Mucosa of gallbladder (tissue), 1 donor: Measurements from ENCODE around the gene CYP2B6. TPM values are rescaled to one million over a fixed set of nuclear protein-coding genes. Genes with fewer than 3 reads are reported as not detected.
"Not testable (repeated sequence)": the region's sequence is repeated elsewhere in the genome, so short reads cannot be mapped to it uniquely, and the experiment has no call there.

Experiments used
- DNase-seq: peaks from one replicate; pipeline ENCODE4 v3.0.0-alpha.2; 2020; ENCODE audit warnings: low spot score
- total RNA-seq: library from RNA; stranded (reverse); gene quantifications from one replicate; pipeline ENCODE4 v1.2.1, GENCODE V29; 2021
- donor health status: DM: no; HTN: no; CAD: no.

The CYP2B6 gene
- total RNA-seq, 1 donor from 2014 or later: 16.4 TPM

DNA sequence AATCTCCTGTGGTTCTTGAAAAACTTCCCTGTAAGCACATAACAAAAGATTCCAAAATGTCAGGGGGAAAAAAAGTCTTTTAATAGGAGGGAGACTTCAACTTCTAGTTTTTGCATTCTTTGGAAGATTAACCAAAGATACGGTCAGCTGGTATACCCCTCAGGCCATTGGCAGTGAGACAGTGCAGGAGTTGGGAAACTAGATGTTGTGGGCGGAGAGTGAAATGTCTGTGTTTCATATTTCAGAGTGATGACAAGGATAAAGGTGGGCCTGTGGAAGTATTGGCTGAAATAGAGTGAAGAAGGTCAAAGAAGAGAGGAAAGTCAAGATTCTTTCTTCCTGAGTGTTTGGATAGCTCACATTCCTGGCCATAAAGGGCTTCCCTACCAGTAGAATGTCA is 40.8 kb downstream of the CYP2B6 start:
- no peak for DNase-seq

DNA sequence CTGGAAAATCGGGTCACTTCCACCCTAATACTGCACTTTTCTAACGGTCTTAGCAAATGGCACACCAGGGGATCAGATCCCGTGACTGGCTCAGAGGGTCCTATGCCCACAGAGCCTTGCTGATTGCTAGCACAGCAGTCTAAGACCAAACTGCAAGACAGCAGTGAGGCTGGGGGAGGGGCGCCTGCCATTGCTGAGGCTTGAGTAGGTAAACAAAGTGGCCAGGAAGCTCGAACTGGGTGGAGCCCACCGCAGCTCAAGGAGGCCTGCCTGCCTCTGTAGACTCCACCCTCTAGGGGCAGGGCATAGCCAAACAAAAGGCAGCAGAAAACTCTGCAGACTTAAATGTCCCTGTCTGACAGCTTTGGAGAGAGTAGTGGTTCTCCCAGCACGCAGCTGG is 42.2 kb downstream of the CYP2B6 start:
- DNase-seq: not testable (repeated sequence)

DNA sequence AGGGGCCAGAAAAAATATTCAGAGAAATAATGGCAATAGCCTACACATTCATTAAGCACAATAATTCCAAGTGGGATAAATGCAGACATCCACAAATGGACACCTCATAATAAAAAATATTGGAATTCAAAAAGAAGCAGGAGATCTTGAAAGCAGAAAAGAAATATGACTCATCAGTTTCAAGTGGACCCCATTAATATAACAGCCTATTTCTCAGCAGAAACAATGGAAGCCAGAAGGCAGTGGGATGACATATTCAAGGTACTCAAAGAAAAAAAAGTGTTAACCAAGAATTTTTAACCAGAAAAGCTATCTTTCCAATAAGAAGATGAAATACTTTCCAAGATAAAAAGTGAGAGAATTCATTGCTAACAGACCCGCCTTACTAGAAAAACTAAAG is 48.7 kb downstream of the CYP2B6 start:
- DNase-seq: no peak

DNA sequence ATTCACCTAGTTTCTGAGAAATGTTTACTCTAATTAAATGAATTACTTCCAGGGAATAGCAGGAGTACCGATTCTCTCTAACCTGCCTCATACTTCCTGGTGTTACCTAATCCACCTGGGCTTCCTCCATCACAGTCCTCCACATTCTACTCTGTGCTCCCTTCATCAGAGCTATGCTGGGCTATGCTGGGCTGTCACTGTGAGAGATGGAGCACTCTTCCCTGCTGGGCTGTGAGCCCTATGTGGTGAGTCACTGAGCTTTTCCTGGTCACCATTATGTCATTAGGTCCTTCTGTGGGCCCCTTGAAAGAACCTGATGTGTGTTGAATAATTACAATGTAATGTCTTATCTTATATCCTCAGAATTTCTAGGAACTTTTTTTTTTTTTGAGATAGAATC is 54.0 kb downstream of the CYP2B6 start:
- not testable (repeated sequence) for DNase-seq

DNA sequence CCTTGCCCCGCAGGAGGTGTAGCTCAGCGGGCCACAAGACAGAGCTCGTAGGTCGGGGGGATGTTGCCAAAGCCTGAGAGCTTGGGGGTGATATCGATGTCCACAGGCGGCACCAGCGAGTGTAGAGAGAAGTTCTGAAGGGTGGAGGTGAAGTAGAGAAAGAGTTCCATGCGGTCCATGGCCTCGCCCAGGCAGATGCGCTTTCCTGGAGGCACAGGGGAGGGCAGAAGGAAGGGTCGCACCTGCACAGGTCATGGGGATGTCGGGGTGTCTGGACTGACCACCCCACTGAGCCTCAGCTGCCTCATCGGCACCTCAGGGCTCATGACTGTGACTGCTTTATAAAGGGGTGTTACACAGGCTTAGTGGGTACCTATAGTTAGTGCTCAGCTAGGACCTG is 59.3 kb downstream of the CYP2B6 start:
- DNase-seq: no peak

DNA sequence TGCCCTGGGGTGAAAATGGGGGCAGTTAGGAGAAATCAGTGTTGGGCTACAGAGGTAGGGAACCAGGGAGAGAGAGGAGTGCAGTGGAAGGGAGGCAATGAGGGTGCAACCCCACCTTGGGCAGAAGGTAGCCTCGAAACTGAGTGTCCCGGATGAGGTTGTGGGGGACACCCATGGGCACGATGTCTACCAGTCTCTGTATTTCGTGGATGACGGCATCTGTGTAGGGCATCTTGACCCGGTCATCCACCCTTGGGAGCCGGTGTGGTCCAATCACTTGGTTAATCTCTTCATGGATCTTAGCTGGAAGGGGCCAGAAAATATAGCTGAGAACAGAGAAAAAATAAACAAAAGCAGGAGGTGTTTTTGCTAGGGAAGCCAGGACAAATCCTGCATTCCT is 61.1 kb downstream of the CYP2B6 start:
- DNase-seq: not testable (repeated sequence)

DNA sequence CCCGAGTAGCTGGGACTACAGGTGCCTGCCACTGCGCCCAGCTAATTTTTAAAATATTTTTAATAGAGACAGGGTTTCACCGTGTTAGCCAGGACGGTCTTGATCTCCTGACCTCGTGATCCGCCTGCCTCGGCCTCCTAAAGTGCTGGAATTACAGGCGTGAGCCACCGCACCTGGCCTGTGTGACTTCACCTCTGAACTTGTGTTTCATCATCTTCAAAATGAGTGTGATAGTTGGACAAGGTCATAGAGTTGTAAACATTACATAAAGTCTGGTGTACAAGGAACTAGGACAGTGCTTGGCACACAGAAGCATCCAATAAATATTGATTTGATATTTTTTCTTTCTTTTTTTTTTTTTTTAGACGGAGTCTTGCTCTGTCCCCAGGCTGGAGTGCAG is 62.2 kb downstream of the CYP2B6 start:
- not testable (repeated sequence) for DNase-seq

DNA sequence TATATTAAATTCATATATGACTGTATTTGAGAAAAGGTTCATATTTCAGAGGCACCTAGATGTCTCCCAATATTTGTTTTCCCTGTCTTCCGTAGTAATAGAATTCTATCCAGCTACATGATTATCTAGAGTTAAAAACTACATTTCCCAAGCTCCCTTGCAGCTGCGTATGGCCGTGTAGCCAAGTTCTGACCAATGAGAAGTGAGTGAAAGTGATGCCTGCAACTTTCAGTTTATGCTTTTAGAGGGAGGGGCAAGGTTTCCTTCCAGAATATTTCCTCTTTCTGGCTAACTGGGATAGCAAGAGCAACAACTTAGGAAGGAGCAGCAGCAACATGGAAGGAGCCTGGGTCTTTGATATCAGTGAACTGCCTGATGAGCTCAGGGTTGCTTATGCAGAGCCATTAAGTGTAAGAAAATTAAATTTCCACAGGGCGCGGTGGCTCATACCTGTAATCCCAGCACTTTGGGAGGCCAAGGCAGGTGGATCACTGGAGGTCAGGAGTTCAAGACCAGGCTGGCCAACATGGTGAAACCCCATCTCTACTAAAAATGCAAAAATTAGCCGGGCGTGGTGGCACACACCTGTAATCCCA is 74.0 kb downstream of the CYP2B6 start:
- no peak for DNase-seq

Other genes starting within 250 kb of the CYP2B6 start
- gene ACTMAP, start 240.8 kb upstream of the CYP2B6 start, total RNA-seq: 11.6 TPM
- 58.1 TPM for gene SNRPA, start 240.1 kb upstream of the CYP2B6 start, total RNA-seq
- gene MIA, start 215.8 kb upstream of the CYP2B6 start, total RNA-seq: 4.5 TPM
- gene RAB4B, start 213.0 kb upstream of the CYP2B6 start, total RNA-seq: 54.4 TPM
- gene EGLN2, start 192.1 kb upstream of the CYP2B6 start, total RNA-seq: 114 TPM
- 1.9 TPM for gene CYP2A6, start 140.8 kb upstream of the CYP2B6 start, total RNA-seq
- 0.72 TPM for gene CYP2A7, start 109.1 kb upstream of the CYP2B6 start, total RNA-seq
- 0.40 TPM for gene CYP2A13, start 97.2 kb downstream of the CYP2B6 start, total RNA-seq
- gene CYP2F1, start 123.2 kb downstream of the CYP2B6 start, total RNA-seq: not detected
- gene CYP2S1, start 201.9 kb downstream of the CYP2B6 start, total RNA-seq: 90.1 TPM
- 57.3 TPM for gene AXL, start 227.9 kb downstream of the CYP2B6 start, total RNA-seq